D721Med (cell line): ENCODE data around the gene TBC1D28.
"Not testable (repeated sequence)": the region's sequence is repeated elsewhere in the genome, so short reads cannot be mapped to it uniquely, and the experiment has no call there.

Source experiments
- DNase-seq: peaks from one replicate; pipeline ENCODE4 v3.0.0; 2011; ENCODE audit warnings: low spot score; ENCODE audit not compliant: insufficient read length
- FAIRE-seq: peaks from 2 replicates; lab custom pipeline; 2011; peaks lifted over from hg19 to GRCh38; lab: Jason Lieb, UNC
- CTCF ChIP-seq: IDR thresholded peaks from 2 replicates; pipeline ENCODE4 v1.5.1; 2012; ENCODE audit warnings: mild to moderate bottlenecking, control low read depth; ENCODE audit not compliant: insufficient read depth; ENCODE audit errors: missing control alignments

Gene TBC1D28

DNA sequence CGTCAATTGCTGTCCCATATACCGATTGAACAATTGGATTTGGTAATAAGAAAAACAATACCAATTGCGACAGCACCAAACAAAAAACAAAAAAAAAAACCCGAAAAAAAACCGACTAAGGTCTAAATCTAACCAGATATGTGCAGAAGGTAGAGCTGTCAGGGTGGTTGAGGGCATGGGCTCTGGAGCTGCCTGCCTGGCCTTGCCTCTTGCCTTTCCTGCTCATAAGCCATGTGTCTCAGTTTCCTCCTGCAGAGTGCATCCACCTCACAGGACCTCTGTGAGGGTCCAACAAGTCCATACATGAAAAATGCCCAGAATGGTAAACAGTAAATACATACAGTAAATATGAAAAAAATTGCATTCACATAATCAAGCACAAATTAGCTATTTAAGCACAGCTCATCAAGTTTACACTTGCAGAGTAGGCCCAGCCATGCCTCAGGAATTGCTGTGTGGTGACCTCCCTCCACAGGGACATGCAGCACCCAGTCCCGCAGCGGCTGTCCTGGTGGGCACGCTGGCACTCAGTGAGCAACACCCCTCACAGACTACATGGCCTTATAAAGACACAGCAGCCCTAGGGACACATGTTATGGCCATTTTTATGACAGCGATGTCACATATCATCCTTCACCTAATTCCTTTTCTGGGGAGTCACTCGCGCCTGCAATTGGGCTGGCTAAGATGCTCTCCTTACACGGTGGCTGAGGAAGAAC is 17.9 kb downstream of the TBC1D28 start:
- FAIRE-seq: no peak

DNA sequence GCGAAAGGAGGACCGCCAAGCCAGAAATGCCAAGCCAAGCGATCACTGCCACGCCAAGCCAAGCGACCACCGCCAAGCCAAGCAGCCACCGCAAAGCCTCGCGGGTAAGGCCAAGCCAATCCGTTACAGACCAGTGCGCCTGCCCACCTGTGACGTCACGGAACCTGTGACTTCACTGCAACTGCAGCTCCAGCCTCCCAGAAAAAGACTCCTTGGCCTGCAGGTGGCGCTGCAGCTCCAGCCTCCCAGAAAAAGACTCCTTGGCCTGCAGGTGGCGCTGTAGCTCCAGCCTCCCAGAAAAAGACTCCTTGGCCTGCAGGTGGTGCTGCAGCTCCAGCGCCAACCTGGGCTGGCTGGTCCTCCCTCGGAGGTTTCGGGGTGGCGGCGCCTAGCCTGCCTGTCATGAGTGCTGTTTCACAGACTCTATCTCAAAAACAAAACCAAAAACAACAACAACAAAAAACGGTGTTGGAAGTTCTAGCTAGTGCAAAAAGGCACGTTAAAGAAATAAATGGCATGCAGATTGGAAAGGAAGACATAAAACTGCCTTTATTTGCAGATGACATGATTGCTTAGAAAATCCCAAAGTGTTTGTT is 18.6 kb downstream of the TBC1D28 start:
- not testable (repeated sequence) for FAIRE-seq
- DNase-seq: peak; percentile 18
- TF ChIP-seq CTCF: peak; percentile 91

More for the DNA sequence above, 17.9 kb downstream of the TBC1D28 start:
- no peak for DNase-seq
- TF ChIP-seq CTCF: no peak

DNA sequence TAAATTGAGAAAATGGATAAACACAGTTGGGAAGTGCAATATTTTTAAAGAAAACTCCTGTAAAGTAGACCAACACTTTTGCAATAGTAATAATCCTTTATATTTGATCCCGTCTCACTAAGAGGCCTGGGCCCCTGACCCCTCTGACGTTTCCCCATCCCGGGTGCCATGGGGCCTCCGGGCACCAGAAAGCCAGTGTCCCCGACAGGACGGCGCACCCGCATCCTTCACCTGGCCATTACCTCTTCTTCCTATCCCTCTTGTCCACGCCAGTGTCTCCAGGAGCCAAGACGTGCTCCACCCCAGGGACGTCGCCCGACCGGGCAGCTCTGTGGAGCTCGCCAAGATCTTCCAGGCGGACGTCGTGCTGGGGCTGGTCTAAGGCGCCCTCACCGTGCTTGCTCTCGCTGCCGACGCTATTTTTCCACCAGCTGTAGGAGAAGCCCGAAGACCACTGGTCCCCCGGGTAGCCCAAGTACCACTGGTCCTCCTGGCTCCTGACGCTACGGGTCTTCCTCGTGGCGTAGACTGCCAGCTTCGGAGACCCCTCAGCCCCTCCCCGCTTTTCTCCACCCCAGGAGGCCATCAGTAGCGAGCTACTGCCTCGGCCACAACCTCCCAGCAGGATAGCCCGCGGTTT is 19.2 kb downstream of the TBC1D28 start:
- DNase-seq, FAIRE-seq: not testable (repeated sequence)

GRCh38 chr17:18617613-18618012 is 26.6 kb downstream of the TBC1D28 start:
- FAIRE-seq, DNase-seq: not testable (repeated sequence)

DNA sequence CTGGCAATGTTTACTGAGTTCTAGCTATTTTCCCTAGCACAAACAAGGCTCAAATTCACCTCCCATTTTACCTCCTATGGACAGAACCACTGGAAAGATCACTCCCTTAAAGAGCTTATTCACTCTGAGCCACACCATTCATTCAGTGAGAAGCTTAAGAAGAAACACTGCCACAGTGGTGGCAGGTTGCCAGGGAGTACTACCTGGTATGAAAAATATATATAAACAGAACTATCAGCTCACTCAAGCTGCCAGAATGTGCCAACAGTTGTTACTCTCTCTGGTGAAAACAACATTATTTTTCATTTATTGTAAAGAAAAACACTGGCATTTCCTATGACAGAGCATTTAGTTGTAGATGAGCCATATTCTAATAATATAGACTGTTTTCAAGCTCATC is 31.2 kb downstream of the TBC1D28 start:
- not testable (repeated sequence) for FAIRE-seq, DNase-seq

DNA sequence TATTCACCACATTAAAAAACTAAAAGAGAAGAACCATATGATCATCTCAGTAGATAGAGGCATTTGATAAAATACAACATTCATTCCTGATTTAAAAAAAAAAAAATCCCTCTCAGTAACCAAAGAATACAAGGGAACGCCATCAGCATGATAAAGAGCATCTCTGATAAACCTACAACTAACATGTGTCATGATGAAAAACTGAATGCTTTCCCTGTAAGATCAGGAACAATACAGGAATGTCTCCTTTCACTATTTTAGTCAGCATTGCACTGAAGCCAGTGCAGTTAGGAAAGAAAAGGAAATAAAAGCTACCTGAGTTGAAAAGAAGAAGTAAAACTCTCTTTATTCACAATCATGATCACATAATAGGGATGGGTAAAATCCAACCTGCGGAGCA is 51.1 kb downstream of the TBC1D28 start:
- FAIRE-seq, DNase-seq: not testable (repeated sequence)
